AG09309 (cell line): Measurements from ENCODE around the gene LDLRAD4.
A peak's percentile ranks its signal among the peaks of the same experiment; 100 is the strongest.

ENCODE experiments used
- DNase-seq: peaks from one replicate; pipeline ENCODE4 v3.0.0-alpha.2; 2010; ENCODE audit warnings: low read depth
- H3K4me3 ChIP-seq: 2 replicates; pipeline ENCODE4 v1.5.1; 2011; ENCODE audit warnings: mild to moderate bottlenecking, low read depth, low read length, moderate library complexity; ENCODE audit not compliant: control insufficient read depth
- TF ChIP-seq, protein P1 (sequence below): IDR thresholded peaks from 2 replicates; pipeline ENCODE4 v1.5.1; 2011; ENCODE audit warnings: mild to moderate bottlenecking, low read depth, low read length, inconsistent platforms; ENCODE audit not compliant: insufficient read depth, control insufficient read depth; ENCODE audit errors: missing control alignments

LDLRAD4 gene

DNA sequence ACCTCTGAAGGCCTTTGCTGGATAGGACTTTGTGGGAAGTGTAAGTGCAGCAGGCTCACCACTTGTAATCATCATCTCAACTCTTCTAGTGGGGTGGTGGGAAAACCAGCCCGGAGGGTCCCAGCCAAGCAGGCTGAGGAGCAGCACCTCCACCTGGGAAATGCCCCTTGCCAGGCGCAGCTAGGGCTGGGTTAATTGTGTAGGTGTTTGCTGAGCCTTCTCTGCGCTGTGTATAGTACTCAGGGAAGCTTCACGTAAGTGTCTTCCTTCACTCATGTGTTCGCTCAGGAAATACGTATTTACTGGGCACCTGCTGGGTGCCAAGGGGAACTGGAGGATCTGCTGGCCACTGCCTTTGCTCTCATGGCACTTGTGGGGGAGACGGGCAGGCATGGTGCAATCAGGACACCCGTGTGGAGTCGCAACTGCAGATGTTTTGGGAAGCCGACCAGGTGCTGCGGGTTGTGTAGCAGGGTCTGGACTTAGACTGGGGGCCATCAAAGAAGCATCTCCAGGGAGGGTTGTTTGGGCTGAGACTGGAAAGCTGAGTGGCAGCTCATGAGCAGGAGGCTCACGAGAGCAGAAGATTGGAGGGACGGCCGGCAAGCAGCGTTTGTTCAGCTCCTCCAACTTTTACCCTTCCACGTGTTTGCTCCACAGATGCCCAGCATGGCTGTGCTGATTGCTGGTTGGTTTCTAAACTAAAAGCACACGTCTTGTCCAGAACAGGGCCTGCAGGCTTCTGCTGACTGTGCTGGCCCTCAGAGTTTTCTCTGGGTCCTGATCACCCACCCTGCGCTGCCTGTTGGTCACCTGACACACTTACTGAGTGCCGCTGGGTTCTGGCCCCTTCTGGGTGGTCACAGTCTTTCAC, 164.6 kb downstream of the LDLRAD4 start:
- no peak for DNase-seq
- H3K4me3 ChIP-seq, result no peak overlapping the region
- TF ChIP-seq, protein P1, sequence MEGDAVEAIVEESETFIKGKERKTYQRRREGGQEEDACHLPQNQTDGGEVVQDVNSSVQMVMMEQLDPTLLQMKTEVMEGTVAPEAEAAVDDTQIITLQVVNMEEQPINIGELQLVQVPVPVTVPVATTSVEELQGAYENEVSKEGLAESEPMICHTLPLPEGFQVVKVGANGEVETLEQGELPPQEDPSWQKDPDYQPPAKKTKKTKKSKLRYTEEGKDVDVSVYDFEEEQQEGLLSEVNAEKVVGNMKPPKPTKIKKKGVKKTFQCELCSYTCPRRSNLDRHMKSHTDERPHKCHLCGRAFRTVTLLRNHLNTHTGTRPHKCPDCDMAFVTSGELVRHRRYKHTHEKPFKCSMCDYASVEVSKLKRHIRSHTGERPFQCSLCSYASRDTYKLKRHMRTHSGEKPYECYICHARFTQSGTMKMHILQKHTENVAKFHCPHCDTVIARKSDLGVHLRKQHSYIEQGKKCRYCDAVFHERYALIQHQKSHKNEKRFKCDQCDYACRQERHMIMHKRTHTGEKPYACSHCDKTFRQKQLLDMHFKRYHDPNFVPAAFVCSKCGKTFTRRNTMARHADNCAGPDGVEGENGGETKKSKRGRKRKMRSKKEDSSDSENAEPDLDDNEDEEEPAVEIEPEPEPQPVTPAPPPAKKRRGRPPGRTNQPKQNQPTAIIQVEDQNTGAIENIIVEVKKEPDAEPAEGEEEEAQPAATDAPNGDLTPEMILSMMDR, result no peak

DNA sequence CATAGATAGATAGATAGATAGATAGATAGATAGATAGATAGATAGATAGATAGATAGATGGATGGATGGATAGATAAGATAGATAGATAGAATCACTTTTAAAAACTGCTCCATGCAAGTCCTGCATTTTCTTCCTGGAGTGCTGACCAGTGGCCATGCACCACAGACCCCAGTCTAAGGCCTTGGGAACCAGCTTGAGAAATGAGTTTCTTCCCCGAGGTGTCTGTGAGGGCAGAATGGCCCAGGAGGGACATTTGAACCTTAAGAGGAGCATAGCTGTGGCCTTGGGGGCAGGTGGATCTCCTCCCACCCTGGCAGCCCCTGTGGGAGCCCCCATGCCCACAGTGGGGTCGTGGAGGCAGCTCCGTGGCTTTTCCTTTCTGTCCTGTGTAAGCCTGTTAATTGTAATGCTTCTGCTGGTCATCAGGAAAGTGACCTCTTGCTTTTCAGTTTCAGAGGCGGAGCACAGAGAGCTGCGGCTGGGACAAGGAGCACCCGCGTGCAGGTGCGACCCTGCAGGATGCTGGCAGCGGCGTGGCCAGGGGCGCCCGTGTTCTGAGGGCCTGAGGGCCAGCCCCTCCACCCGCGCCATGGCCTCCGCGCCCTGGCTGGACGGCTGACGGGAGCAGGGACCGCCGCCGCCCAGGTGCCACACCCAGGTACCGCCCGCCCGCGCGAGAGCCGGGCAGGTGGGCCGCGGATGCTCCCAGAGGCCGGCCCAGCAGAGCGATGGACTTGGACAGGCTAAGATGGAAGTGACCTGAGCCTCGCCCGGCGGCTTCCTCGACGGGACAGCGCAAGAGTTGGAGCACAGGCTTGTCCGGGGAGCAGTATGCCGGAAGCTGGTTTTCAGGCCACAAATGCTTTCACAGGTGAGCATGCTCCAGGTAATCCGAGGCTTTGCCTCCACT, 168.6 kb downstream of the LDLRAD4 start:
- TF ChIP-seq, protein P1, result no peak
- no peak overlapping the region for H3K4me3 ChIP-seq
- DNase-seq, result no peak

DNA sequence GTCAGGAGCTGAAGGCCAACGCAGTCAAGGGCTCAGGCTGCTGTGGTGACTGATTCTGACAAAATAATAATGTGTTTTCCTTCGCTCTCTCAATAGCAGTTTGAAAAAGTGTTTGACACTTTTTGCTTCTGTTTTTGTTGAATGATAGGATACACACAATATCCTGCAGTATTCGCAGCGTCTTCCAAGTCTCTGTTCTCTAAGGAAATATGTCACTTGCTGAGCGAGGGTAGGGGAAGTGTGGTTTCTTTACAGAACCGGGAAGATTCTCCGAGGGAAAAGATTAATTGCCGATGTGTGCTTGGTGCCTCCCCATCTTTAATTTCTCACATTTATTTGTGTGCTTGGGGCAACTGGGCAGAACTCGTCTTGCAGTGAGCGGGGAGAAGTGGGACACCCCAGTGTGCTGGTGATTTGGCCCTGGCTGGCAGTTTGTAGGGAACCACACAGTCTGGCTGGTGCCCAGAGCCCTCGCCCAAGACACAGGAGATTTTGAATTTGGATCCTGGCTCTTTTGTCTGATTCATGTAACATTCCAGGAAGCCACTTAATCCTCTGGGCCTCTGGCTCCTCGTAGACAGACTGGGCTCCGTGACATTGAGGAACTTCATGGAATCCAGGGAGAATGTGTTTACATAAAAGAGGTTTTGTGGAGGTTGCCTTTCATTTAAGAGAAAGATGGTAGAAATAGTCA, 169.4 kb downstream of the LDLRAD4 start:
- peak; percentile 59 for DNase-seq
- TF ChIP-seq, protein P1, result no peak
- no peak overlapping the region for H3K4me3 ChIP-seq

DNA sequence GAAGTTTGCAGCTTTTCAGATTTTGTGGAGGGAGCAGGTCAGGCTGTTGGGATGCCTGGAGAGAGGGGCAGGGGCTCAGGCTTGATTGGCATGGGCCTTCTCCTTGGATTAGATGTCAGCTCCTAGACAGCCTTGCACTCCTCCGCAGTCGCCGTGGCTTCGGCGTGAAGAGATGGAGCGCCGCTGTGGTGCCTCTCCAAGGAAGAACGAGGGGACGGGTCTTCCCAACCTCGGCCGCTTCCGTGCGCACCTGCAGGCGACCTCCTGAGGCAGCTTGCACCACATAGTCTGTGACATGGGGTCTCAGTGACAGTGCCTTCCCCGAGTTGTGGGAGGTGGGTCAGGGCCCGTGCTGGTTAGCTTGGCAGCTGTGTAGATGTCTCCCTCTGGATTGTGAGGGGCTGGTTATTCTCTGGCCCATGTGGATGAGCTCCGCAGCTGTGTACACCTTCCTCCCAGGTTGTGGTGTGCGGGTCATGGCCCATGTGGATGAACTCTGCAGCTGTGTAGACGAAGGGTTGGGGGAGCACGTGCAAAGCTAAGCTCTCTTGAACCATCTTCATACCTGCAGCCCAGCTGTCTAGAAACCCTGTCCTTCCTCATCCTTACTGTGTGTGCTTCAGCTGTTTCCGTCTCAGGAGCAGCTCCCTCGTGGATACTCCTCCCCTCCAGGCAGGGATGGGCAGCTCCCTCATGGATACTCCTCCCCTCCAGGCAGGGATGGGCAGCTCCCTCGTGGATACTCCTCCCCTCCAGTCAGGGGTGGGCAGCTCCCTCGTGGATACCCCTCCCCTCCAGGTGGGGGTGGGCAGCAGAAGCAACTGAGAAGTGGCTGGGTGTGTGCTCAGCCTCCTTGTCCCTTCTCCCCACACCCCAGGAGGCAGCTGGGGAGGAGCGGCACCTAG, 170.3 kb downstream of the LDLRAD4 start:
- no peak for DNase-seq
- H3K4me3 ChIP-seq, result no peak overlapping the region
- TF ChIP-seq, protein P1, result no peak

DNA sequence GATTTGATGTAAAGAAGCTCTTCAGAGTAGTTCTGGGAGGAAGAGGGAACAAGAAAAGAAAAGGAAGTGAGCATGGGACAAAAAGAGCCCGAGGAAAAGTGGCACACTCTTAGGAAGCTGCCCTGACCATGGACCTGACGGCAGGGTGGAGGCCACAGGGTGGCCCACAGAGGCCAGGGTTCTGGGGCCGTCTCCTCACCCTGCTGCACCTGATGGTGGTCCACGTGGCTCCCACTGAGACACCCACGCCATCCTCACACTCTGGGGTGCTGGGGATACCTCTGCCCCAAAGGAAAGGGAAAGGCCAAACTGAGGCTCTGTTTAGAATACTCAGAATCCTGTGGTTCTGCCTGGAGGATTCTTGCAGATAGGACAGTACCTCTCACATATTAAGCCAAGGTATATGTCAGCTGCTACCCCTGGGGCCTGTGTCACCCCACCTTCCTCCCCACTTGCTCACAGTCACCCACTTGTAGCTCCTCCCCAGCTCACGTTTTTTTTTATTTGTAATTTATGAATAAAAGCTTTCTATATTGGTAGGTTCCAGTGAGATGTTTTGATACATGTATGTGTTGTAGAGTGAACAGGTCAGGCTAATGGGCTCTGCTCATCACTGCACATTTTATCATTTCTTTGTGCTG, 171.1 kb downstream of the LDLRAD4 start:
- no peak overlapping the region for H3K4me3 ChIP-seq
- TF ChIP-seq, protein P1, result no peak
- DNase-seq, result no peak

DNA sequence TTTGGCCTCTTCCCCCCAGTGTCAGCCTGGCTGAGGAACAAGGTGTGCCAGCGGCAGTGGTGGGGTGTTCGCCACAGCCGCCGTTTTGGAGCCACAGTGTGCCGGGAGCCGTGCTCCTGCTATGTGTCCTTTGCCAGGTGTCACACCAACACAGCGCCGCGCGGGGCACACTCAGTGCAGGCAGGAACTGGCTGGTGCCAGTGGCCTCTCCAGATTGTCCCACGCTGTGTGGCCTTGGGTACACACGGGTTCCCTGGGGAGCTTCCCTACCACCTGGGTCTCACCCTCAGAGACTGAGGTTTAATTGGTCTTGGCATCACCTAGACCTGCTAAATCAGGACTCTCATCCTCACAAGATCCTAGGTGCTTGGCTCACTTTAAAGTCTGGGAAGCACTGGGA, 171.6 kb downstream of the LDLRAD4 start:
- no peak overlapping the region for H3K4me3 ChIP-seq
- TF ChIP-seq, protein P1, result no peak
- DNase-seq, result no peak
